Measurements from ENCODE around the gene CLCA2. TPM values are rescaled to one million over a fixed set of nuclear protein-coding genes. Genes with fewer than 3 reads are reported as not detected.

CLCA2 gene
- total and polyA plus RNA-seq, 2 donors (not counting 1 experiment from before 2014, with no cell fraction given), result 1.2 to 3.5 TPM

DNA sequence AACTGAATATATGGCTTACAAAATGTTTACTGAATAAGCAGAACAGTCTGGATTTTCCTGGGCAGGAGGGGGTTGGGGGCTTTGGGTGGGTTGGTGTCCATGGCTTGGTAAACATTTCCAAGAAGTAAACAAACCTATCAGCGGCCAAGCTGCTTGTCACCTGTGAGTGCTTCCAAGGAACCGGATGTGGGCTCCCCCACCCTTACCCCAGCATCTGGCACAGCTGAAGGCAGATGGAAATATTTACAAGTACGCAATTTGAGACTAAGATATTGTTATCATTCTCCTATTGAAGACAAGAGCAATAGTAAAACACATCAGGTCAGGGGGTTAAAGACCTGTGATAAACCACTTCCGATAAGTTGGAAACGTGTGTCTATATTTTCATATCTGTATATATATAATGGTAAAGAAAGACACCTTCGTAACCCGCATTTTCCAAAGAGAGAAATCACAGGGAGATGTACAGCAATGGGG lies 44.6 kb downstream of the CLCA2 start, which contains the start of gene CLCA1:
CLCA1 (plus strand) TSS at position 427 of the 477 bp plus-strand sequence; CDS start at position 472, 45 bp downstream.
- Histone ChIP-seq H3K4me2 (ENCODE audit: extremely low read depth, insufficient read depth, low read length) (no peak within 1 kb of the TSS), H3K79me2 (ENCODE audit: control insufficient read depth, insufficient read depth, low read length) (no peaks in the 10 kb centered on the region), H3K9ac (ENCODE audit: insufficient read depth, low read length) (no peak within 1 kb of the TSS), H3K4me1 (ENCODE audit: control insufficient read depth, extremely low read depth, insufficient read depth, low read length) (no peaks in the 10 kb centered on the region), H3K27me3 (ENCODE audit: control insufficient read depth, insufficient read depth, low read length) (no peaks in the 10 kb centered on the region), H2AFZ (ENCODE audit: low read length) (no peak within 1 kb of the TSS), H4K20me1 (ENCODE audit: control insufficient read depth, extremely low read depth, insufficient read depth, low read length) (no peaks in the 10 kb centered on the region), H3K27ac (ENCODE audit: insufficient read depth, low read length) (no peak within 1 kb of the TSS), H3K36me3 (ENCODE audit: control insufficient read depth, insufficient read depth, low read length) (no peaks in the 10 kb centered on the region), H3K4me3 (replicated peaks in 1 of 4; ENCODE audit: control extremely low read depth in 1 of 4, insufficient read depth in 1 of 4, low read depth in 3 of 4, low read length in 4 of 4) (no peak within 1 kb of the TSS), H3K9me3 (ENCODE audit: control insufficient read depth, insufficient read depth, low read depth, low read length) (no peaks in the 10 kb centered on the region)
- no peak for TF ChIP-seq CTCF (conservative IDR thresholded peaks at IDR 0.05 in 1 of 2, IDR thresholded peaks at IDR 0.05 in 1 of 2; ENCODE audit: low read depth in 1 of 2, low read length in 2 of 2)
- TF ChIP-seq EZH2 (IDR thresholded peaks at IDR 0.05; ENCODE audit: low read length, missing control alignments), result no peak
- DNase-seq (ENCODE audit: low read depth in 2 of 2), result no peak

DNA sequence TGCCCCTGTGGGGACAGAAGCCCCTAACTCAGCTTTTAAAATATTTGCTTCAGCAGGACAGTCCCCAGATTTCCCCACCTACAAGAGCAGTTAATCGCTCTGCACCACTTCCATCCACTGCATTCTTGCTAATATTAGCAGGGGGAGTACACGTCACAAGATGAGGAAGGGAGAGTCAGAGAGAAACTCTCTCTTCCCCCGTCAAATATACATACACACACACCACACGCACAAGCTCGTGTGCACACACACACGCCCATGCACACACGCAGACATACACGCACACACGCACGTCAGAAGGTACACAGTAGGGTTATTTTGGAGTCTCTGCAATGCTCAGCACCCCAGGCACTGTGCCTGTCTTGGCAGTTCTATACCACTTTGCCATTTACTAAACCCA lies 46.9 kb downstream of the CLCA2 start:
- no peaks in the 10 kb centered on the region for H4K20me1 ChIP-seq (ENCODE audit: control insufficient read depth, extremely low read depth, insufficient read depth, low read length)
- no peaks in the 10 kb centered on the region for H3K79me2 ChIP-seq (ENCODE audit: control insufficient read depth, insufficient read depth, low read length)
- no peaks in the 10 kb centered on the region for H3K9me3 ChIP-seq (ENCODE audit: control insufficient read depth, insufficient read depth, low read depth, low read length)
- no peaks in the 10 kb centered on the region for H3K36me3 ChIP-seq (ENCODE audit: control insufficient read depth, insufficient read depth, low read length)
- no peaks in the 10 kb centered on the region for H3K27me3 ChIP-seq (ENCODE audit: control insufficient read depth, insufficient read depth, low read length)
- no peak overlapping the region for H3K9ac ChIP-seq (ENCODE audit: insufficient read depth, low read length)
- H3K4me1 ChIP-seq (ENCODE audit: control insufficient read depth, extremely low read depth, insufficient read depth, low read length), result no peaks in the 10 kb centered on the region
- no peak overlapping the region for H3K4me2 ChIP-seq (ENCODE audit: extremely low read depth, insufficient read depth, low read length)
- TF ChIP-seq CTCF (conservative IDR thresholded peaks at IDR 0.05 in 1 of 2, IDR thresholded peaks at IDR 0.05 in 1 of 2; ENCODE audit: low read depth in 1 of 2, low read length in 2 of 2) (no peak), EZH2 (IDR thresholded peaks at IDR 0.05; ENCODE audit: low read length, missing control alignments) (no peak)
- DNase-seq (ENCODE audit: low read depth in 2 of 2), result no peak
- H2AFZ ChIP-seq (ENCODE audit: low read length), result no peak overlapping the region
- H3K4me3 ChIP-seq (replicated peaks in 1 of 4; ENCODE audit: control extremely low read depth in 1 of 4, insufficient read depth in 1 of 4, low read depth in 3 of 4, low read length in 4 of 4), result no peak overlapping the region
- no peak overlapping the region for H3K27ac ChIP-seq (ENCODE audit: insufficient read depth, low read length)

- Histone ChIP-seq H3K4me3 (replicated peaks in 1 of 4; ENCODE audit: control extremely low read depth in 1 of 4, insufficient read depth in 1 of 4, low read depth in 3 of 4, low read length in 4 of 4) (no peak overlapping the region), H2AFZ (ENCODE audit: low read length) (no peak overlapping the region), H3K79me2 (ENCODE audit: control insufficient read depth, insufficient read depth, low read length) (no peaks in the 10 kb centered on the region), H3K9ac (ENCODE audit: insufficient read depth, low read length) (no peak overlapping the region), H3K27ac (ENCODE audit: insufficient read depth, low read length) (no peak overlapping the region), H3K27me3 (ENCODE audit: control insufficient read depth, insufficient read depth, low read length) (no peaks in the 10 kb centered on the region), H4K20me1 (ENCODE audit: control insufficient read depth, extremely low read depth, insufficient read depth, low read length) (no peaks in the 10 kb centered on the region), H3K4me2 (ENCODE audit: extremely low read depth, insufficient read depth, low read length) (no peak overlapping the region), H3K9me3 (ENCODE audit: control insufficient read depth, insufficient read depth, low read depth, low read length) (no peaks in the 10 kb centered on the region), H3K4me1 (ENCODE audit: control insufficient read depth, extremely low read depth, insufficient read depth, low read length) (no peaks in the 10 kb centered on the region), H3K36me3 (ENCODE audit: control insufficient read depth, insufficient read depth, low read length) (no peaks in the 10 kb centered on the region)
- peak; percentile 3 to 18 for DNase-seq (ENCODE audit: low read depth in 2 of 2)
- TF ChIP-seq EZH2 (IDR thresholded peaks at IDR 0.05; ENCODE audit: low read length, missing control alignments) (no peak), CTCF (conservative IDR thresholded peaks at IDR 0.05 in 1 of 2, IDR thresholded peaks at IDR 0.05 in 1 of 2; ENCODE audit: low read depth in 1 of 2, low read length in 2 of 2) (no peak)
Measured at GRCh38 chr1:86471291-86471690, 47.3 kb downstream of the CLCA2 start.
